Measurements from ENCODE around the gene GLB1L2.
"Not testable (repeated sequence)": the region's sequence is repeated elsewhere in the genome, so short reads cannot be mapped to it uniquely, and the experiment has no call there.

DNA sequence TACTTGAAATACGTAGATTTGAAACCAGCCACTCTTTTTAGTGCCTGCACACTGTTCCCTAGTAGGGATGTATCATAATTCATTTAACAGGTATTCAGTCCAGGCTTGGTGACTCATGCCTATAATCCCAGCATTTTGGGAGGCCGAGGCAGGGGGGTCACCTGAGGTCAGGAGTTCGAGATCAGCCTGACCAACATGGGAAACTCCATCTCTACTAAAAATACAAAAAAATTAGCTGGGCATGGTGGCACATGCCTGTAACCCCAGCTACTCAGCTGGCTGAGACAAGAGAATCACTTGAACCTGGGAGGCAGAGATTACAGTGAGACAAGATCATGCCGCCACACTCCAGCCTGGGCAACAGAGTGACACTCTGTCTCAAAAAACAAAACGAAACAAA lies 47.4 kb upstream of the GLB1L2 start:
- TF ChIP-seq SP1 (IDR thresholded peaks at IDR 0.05); BHLHE40 (IDR thresholded peaks at IDR 0.05; ENCODE audit: borderline replicate concordance); FOXA1 (IDR thresholded peaks at IDR 0.05); FOXM1 (IDR thresholded peaks at IDR 0.05; ENCODE audit: borderline replicate concordance); TARDBP (IDR thresholded peaks at IDR 0.05); CTBP1 (IDR thresholded peaks at IDR 0.05; ENCODE audit: borderline replicate concordance); FOXK2 (IDR thresholded peaks at IDR 0.05); LEF1 (IDR thresholded peaks at IDR 0.05; ENCODE audit: borderline replicate concordance); SUZ12 (IDR thresholded peaks at IDR 0.05); ZNF384 (IDR thresholded peaks at IDR 0.05); ARNT (IDR thresholded peaks at IDR 0.05): not testable (repeated sequence)
- TF ChIP-seq, protein P1, sequence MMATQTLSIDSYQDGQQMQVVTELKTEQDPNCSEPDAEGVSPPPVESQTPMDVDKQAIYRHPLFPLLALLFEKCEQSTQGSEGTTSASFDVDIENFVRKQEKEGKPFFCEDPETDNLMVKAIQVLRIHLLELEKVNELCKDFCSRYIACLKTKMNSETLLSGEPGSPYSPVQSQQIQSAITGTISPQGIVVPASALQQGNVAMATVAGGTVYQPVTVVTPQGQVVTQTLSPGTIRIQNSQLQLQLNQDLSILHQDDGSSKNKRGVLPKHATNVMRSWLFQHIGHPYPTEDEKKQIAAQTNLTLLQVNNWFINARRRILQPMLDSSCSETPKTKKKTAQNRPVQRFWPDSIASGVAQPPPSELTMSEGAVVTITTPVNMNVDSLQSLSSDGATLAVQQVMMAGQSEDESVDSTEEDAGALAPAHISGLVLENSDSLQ (IDR thresholded peaks at IDR 0.05): not testable (repeated sequence)
